Measurements from ENCODE around the gene RAB24.
"Not testable (repeated sequence)": the region's sequence is repeated elsewhere in the genome, so short reads cannot be mapped to it uniquely, and the experiment has no call there.

The RAB24 gene

DNA sequence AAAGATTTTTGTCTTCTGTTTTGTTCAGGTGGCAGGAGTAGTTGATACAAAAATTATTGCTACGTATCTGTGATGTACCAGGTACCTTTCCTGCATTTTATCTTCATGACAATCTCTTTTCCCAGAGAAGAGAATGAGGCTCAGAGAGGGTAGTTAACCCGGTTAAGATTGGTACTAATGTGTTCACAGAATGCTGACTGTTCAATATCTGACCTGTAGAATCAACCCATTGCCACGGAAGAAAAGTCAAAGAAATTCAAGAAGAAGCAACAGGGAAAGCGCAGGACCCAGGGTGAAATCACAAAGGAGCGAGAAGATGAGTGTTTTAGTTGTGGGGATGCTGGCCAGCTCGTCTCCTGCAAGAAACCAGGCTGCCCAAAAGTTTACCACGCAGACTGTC, 11.8 kb downstream of the RAB24 start:
- DNase-seq = no peak

DNA sequence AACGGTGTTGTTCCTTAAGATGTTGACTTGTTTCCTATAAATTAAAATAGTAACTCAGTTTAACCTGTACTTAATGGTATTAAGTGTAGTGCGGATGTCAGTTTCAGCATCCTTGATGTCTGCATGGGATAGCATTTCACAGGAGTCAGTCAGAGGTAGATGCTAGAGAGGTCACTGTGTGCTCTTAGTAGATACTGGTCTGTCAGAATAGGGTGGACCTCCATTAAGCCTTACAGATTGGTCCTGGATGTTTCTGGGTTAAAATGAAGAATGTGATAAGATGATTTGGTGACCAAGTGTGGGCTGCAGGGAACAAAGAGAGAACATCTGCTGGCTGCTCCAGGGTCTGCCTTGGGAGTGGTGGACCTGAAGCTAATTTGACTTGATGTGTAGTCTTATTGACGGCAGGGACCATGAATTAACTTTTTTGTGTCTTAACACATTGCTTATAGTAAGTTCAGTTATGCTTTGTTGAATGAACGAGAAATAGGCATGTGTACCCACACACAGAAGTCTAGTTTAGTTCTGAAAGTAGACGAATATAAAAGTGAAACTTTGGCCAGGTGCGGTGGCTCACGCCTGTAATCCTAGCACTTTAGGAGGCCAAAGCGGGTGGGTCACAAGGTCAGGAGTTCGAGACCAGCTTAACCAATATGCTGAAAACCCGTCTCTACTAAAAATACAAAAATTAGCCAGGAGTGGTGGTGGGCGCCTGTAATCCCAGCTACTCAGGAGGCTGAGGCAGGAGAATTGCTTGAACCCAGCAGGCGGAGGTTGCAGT, 12.5 kb downstream of the RAB24 start:
- no peak for DNase-seq

DNA sequence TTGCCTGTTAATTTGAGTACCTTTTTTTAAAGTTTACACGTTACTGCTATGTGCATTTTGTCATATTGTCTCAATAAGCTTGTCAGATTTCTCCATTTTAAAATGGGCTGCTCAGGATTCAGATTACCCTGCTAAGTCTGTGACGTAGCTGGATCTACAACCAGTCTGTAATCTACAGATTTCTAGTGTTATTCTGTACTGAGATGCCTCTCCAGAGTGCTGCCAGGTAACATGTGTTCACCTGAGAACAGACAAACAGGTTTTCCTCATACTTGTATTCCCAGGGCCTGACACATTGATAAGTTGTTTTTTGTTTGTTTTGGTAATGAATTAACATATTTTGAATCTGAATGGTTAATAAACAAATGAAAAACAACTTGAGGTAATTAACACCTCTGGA, 15.3 kb downstream of the RAB24 start:
- no peak for DNase-seq

DNA sequence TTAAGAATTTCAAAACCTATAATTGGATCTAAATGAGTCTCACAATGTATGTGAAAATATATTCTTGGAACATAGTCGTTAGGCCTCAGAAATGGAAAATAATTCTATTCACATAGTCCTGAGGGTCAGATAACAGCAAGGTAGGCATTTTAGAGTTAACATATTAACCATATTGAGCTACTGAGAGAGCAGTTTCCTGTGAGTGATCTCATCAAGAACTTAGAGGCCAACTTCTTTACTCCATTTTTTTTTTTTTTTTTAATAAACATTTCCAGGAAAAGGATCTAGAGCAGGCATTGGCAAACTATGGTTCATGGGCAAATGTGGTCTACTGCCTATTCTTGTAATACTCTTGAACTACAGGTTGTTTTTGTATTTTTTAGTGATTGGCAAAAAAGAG, 26.6 kb downstream of the RAB24 start:
- no peak for DNase-seq

DNA sequence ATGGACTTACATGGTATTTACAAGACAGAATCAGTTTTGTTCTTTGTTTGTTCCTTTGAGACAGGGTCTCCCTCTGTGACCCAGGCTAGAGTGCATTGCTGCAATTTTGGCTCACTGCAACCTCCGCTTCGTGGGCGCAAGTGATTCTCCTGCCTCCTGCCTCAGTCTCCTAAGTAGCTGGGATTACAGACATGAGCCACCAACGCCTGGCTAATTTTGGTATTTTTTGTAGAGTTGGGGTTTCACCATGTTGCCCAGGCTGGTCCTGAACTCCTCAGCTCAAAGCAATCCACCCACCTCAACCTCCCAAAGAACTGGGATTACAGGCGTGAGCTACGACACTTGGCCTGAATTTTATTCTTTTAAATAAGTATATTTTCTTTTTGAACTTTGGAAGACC, 27.6 kb downstream of the RAB24 start:
- no peak for DNase-seq

DNA sequence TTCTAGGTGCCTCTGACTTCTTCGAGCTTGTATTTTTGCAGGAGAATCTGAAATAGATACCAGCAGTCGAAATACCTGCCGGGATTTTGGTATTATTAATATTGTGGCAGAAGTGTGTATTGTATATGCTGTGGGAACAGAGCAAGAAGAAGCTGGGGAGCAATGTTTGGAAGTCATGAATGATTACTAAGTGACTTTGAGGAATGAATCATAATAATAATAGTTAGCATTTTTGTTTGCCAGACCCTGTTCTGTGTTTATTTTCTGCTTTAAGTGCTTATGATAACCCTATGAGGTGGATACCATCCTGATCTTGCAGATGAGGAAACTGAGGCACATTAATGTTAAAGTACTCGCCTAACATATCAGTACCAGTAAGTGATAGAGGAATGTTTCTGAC, 32.4 kb downstream of the RAB24 start:
- no peak for DNase-seq

DNA sequence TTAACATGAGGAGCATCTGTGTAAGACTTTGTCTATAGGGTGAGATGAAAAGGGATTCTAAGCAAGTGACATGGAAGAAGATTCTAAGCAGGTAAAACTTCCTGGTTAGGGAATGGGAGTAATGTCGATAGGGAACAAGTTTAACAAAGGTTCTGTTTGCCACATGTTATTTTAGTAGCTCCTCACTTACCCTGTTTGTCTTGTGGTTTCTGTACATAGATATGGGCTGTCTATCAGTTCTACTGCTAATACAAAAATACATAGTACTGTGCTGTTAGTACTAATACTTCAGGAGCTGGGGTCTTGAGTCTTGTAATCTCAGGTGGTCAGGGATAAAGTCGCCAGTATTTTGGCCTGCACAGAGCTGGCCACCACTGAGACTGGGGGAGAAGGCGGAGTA, 32.9 kb downstream of the RAB24 start:
- DNase-seq = no peak

DNA sequence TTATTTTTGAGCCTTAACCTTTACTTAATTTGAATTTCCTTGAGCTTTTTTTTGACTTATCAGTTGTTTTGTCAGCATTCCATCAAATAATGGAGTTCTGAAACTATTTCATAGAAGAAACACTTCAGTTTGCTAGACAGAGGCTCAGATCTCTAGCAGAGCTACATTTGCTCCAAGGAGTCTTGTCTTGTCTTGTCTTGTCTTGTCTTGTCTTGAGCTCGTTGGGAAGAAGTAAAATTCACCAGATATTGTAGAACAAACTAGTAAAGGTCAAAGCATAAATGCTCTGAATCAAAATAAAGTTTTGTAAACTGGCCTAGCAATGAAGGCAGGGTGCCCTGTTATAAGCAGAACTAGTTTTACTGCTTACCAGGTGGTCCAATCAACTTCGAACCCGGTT, 33.5 kb downstream of the RAB24 start:
- DNase-seq = no peak

DNA sequence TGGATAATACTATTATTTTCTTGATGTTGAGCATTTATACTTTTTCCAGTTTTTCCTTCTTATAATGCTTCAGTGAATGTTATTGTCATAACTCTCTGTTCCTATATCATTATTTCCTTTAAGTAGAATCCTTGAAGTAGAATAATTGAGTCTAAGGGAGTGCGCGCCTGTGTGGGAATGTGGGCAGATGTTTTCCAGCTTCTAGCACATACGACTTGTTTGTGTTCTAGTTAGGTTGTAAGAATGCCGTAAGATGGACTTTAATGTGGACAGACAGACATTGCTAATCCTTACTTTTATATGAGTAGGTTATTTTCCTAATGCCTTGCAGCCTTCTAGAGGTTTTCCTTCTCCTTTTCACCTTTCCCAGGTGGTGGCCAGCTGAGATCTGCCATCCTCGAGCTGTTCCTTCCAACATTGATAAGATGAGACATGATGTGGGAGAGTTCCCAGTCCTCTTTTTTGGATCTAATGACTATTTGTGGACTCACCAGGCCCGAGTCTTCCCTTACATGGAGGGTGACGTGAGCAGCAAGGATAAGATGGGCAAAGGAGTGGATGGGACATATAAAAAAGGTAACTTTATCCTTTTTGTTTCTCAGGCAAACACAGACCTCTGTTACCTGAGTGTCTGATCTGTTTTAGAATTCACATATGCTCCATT, 34.2 kb downstream of the RAB24 start:
- no peak for DNase-seq

DNA sequence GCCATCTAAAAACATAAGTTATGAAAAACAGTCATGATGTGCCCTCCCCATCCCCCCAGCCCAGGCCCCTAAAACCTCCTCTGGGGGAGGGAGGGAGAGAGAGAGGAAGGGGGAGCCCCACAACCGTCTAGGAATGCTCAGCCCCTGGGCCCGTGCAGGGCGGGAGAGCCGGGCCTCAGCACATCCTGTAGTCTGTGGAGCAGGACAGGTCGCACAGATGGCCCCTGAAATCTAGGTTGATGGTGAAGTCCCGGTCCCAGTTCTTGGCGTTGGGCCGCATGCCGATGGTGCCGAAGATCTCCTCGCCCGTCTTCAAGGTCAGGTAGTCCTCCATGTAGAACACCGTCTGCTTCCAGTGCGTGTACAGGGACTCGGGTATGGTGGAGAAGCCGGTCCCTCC, 38.1 kb downstream of the RAB24 start:
- DNase-seq = no peak

DNA sequence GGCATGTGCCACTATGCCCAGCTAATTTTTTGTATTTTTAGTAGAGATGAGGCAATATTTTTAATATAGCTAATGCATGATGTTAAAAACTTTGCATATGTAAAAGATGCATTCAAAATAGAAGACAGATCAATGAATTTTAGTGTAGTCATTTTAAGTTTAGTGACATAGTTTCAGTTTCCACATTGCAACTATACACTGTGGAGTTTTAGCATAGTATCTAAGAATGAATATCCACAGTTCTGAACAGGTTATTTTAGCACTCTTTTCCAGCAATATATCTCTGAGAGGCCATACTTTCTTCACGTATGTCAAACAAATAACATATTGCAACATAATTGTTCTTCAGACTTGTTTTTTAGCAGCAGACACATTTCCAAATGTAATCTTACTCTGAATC, 39.3 kb downstream of the RAB24 start:
- no peak for DNase-seq

DNA sequence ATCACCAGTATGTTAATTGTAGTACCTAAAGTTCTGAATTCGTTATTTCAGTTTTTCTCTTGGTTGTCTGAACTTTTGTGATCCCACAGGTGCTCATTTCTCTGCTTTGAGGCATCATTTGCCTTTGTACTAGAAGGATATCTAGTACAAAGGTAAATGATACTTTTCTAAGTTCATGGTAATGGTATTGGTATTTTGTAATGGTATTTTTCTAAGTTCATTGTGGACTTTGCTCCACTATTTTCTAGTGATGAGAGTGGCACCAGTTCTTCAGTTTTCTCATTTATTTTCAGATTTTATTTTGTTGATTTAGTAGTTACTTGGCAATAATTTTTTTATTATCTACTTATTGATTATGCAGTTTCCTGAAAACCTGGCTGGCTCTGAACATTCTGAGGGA, 42.0 kb downstream of the RAB24 start:
- DNase-seq = no peak

DNA sequence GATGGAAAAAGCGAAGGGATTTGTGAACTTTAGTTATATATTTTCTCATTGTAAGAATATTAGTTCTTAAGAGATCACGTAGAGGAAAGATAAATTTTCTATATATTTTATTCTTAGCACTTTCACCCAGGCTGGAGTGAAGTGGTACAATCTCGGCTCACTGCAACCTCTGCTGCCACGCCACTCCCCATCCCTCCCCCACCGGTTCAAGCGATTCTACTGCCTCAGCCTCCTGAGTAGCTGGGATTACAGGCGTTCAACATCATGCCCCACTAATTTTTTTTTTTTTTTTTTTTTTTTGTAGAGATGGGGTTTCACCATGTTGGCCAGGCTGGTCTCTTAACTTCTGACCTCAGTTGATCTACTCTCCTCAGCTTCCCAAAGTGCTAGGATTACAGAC, 42.6 kb downstream of the RAB24 start:
- no peak for DNase-seq

DNA sequence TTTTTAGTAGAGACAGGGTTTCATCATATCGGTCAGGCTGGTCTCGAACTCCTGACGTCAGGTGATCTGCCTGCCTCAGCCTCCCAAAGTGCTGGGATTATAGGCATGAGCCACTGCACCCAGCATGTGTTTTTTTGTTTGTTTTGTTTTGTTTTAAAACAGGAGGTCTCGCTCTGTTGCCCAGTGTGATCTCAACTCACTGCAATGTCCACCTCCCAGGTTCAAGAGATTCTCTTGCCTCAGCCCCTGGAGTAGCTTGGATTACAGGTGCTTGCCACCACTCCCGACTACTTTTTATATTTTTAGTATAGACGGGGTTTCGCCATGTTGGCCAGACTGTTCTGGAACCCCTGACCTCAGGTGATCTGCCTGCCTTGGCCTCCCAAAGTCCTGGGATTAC, 44.8 kb downstream of the RAB24 start:
- DNase-seq = not testable (repeated sequence)

DNA sequence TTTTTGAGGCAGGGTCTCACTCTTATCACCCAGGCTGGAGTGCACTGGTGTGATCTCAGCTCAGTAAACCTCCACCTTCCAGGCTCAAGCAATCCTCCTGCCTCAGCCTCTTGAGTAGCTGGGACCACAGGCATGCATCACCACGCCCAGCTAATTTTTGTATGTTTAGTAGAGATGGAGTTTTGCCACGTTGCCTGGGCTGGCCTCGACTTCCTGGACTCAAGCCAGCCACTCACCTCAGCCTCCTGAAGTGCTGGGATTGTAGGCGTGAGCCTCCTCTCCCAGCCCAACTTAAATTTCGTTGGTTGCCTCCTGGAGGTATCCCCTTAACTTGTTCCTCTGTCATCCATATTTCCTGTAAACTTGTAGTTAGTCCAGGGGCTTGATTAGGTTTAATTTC, 47.2 kb downstream of the RAB24 start:
- no peak for DNase-seq

DNA sequence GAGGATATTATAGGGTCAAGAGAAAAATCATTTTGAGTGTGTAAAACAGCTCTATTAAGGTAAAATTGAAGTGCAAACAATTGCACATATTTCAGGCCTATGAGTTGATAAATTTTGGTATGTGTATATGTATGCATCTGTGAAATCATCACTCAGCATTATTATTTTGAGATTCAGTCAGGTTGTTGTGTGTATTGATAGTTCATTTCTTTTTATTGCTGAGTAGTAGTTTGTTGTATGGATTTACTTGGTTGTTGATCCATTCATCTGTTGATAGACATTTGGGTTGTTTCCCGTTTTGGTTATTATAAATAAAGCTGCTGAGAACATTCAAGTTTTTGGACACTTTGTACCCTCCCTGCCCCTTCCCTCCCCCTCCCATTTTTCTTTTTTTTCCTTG, 50.3 kb downstream of the RAB24 start:
- DNase-seq = no peak
